Naive B cell (primary cell): ENCODE results near the gene CTXN1. TPM values are rescaled to one million over a fixed set of nuclear protein-coding genes. Genes with fewer than 3 reads are reported as not detected.

Source experiments
- ATAC-seq, 2 donors: fragments of 150-1000 bp; cut with Tn5 transposase; 2 replicates each; pipeline ENCODE4 v1.10.0; 2021; ENCODE audit warnings: low read depth in 2 of 2, mild to moderate bottlenecking in 2 of 2, moderate library complexity in 2 of 2
- DNase-seq: peaks from one replicate; pipeline ENCODE4 v3.0.0; 2022
- H3K27ac Mint-ChIP-seq, 6 donors: one replicate each; pipeline ENCODE4 v1.8.0; 2020 to 2022; ENCODE audit warnings: mild to moderate bottlenecking in 6 of 6, mixed read lengths in 6 of 6, moderate library complexity in 5 of 6, inconsistent platforms in 2 of 6
- H3K27me3 Mint-ChIP-seq, 3 donors: one replicate each; pipeline ENCODE4 v1.8.0; 2021 to 2022; ENCODE audit warnings: mixed read lengths in 3 of 3, mild to moderate bottlenecking in 1 of 3
- H3K36me3 Mint-ChIP-seq, 2 donors: one replicate each; pipeline ENCODE4 v1.8.0; 2020 to 2022; ENCODE audit warnings: mixed read lengths in 2 of 2, inconsistent platforms in 1 of 2, mild to moderate bottlenecking in 1 of 2
- H3K4me1 Mint-ChIP-seq, 3 donors: one replicate each; pipeline ENCODE4 v1.8.0; 2020 to 2022; ENCODE audit warnings: mixed read lengths in 3 of 3, inconsistent platforms in 1 of 3, mild to moderate bottlenecking in 1 of 3, moderate library complexity in 1 of 3
- H3K4me3 Mint-ChIP-seq, 8 donors: one replicate each; pipeline ENCODE4 v1.8.0; 2020 to 2022; ENCODE audit warnings: mild to moderate bottlenecking in 8 of 8, mixed read lengths in 8 of 8, moderate library complexity in 8 of 8, inconsistent platforms in 2 of 8
- H3K9me3 Mint-ChIP-seq, 7 donors: one replicate each; pipeline ENCODE4 v1.8.0; 2020 to 2022; ENCODE audit warnings: mixed read lengths in 7 of 7, mild to moderate bottlenecking in 5 of 7, inconsistent platforms in 2 of 7, moderate library complexity in 1 of 7
- polyA plus RNA-seq, 6 donors: library from polyadenylated mRNA; unstranded; fragments of 300-500 nt; fragmentation: Illumina TruSeq; gene quantifications; one replicate each; pipeline ENCODE4 v1.2.3, GENCODE V29; 2021; ENCODE audit warnings: low read depth in 6 of 6

CTXN1 gene
- not detected for polyA plus RNA-seq

DNA sequence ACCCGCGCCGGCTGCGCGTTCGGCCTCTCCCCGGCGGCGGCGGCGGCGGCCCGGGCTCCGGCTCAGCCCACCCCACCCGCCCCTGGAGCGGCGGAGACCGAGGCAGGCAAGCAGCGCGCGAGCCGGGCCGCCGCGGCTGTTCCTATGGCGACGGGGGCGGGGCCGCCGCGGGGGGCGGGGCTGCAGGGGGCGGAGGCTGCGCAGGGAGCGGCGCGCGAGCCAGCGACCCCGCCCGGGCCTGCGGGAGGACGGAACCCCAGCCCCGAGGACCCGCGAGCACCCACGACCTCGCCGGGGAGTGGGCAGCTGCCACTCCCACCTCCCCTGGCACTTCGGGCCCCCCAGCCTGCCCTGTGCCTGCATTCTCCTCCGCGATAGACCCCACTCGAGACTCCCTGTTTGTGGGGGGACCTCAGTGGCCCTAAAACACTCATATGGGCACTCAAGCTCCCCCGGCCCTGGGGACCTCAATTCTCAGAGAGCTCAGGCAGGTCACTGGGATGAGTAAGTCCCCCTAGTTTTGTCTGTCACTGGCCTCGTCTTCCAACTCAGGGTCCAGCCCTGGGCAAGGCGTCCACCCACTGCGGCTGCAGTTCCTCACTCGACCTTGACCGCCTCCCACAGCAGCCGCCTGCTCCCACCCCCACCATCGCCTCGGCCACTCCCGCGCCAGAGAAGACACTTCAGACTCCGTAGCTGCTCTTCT lies at the start of gene CTXN1:
TSS of gene CTXN1 (minus strand) at position 115 of the 706 bp plus-strand sequence. CDS start 597 bp downstream, outside the sequence.
- no peaks in the 10 kb centered on the region for H3K36me3 Mint-ChIP-seq
- H3K27ac Mint-ChIP-seq, result peak within 1 kb of the TSS in 3 of 6 donors; percentile 26 to 85 (median 69)
- DNase-seq, result peak; percentile 70
- peaks cover 19 to 26% (median 23%) of the 10 kb centered on the region in 3 donors for H3K4me1 Mint-ChIP-seq
- H3K4me3 Mint-ChIP-seq, result peak within 1 kb of the TSS; percentile 73 to 91 (median 83)
- ATAC-seq, result peak; percentile 61 to 62
- H3K9me3 Mint-ChIP-seq, result no peaks in the 10 kb centered on the region
- no peaks in the 10 kb centered on the region for H3K27me3 Mint-ChIP-seq

DNA sequence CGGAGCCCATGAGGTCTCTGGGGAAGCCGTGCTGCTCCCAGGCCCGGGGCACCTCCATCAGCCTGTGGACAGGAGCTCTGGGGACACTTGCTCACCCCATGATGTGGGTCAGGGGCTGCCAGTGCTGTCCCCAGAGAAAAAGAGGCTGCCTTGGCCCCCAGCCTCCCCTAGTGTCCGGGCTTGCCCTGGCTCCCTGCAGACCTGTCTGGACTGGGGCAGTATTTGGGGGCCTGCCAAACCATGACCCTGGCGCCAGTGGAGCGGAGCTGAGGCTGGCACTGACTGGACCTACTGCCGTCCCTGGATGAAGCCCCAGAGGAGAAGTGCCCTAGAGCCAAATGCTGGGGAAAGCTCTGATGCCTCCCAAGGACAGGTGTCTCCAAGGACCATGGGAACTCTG lies 49.1 kb upstream of the CTXN1 start:
- no peaks in the 10 kb centered on the region for H3K27me3 Mint-ChIP-seq
- no peak overlapping the region for H3K27ac Mint-ChIP-seq
- H3K4me3 Mint-ChIP-seq, result no peak overlapping the region
- H3K36me3 Mint-ChIP-seq, result no peaks in the 10 kb centered on the region
- no peak for DNase-seq
- H3K4me1 Mint-ChIP-seq, result no peaks in the 10 kb centered on the region
- H3K9me3 Mint-ChIP-seq, result no peaks in the 10 kb centered on the region
- ATAC-seq, result no peak

DNA sequence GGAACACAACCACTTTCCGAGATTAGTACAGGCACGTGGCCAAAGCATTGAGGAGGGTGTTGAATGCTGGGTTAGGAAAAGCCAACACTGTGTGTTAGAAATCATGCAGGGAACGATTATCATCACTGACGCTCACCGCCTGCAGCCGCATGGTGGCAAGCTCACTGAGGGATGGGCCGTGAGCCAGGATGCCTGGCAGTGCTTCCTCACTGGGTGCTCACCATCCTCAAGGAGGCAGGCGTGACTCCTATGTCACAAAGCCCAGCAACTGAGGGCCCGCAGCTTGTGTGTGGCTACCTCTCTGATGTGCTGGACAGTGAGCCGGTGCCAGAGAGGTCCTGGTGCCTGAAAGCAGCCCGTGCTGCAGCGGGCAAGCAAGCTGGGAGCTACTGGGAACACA lies 47.9 kb upstream of the CTXN1 start:
- H3K27ac Mint-ChIP-seq, result peak overlapping the region in 1 of 6 donors; percentile 54
- no peaks in the 10 kb centered on the region for H3K27me3 Mint-ChIP-seq
- DNase-seq, result no peak
- no peak overlapping the region for H3K4me3 Mint-ChIP-seq
- no peak for ATAC-seq
- no peaks in the 10 kb centered on the region for H3K4me1 Mint-ChIP-seq
- no peaks in the 10 kb centered on the region for H3K9me3 Mint-ChIP-seq
- H3K36me3 Mint-ChIP-seq, result no peaks in the 10 kb centered on the region

DNA sequence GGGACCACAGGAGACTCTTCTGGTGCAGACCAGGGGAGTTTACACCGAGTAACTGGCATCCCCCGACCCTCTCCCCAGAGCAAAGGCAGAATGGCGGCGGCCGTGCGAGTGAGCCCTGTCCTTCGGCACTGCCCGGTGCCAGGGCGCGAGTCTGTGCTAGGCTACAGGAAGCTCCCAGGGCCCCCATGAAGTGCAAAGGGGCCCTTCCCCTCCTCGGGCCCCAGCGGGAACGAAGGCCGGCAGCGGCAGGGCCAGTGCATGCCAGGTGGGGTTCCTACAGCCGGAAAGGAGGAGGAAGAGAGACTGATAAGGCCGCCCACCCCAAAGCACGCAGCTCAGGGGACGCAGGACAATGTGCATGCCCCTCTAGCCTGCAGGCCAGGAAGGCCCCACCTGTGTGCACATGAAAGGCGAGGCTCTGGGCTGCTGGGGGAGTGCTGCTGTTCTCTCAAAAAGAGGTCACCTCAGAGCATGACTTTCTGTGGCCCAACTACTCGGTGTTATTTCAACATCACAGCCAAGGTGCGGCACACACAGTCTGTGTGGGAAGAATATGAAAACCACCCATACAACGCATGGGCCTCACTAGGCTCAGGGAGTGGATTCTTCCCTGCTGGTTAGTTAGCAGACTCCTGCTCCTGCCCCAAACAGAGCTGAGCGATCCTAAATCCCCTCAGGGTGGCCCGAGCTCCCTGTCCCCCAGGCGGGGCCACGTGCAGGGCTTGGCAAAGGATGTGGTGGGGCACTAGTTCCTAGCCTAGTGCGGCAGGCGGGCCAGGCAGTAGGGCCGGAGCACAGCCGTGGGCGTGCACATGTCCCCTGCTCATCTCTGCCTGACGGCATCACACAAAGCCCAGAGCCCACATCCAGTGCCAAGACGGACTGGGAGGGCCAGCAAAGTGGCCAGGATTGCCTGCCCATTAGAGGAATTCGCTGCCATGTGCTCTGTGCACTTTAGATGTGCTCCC lies 45.9 kb upstream of the CTXN1 start:
- no peak for ATAC-seq
- peaks cover 0 to 5% of the 10 kb centered on the region in 2 donors for H3K36me3 Mint-ChIP-seq

DNA sequence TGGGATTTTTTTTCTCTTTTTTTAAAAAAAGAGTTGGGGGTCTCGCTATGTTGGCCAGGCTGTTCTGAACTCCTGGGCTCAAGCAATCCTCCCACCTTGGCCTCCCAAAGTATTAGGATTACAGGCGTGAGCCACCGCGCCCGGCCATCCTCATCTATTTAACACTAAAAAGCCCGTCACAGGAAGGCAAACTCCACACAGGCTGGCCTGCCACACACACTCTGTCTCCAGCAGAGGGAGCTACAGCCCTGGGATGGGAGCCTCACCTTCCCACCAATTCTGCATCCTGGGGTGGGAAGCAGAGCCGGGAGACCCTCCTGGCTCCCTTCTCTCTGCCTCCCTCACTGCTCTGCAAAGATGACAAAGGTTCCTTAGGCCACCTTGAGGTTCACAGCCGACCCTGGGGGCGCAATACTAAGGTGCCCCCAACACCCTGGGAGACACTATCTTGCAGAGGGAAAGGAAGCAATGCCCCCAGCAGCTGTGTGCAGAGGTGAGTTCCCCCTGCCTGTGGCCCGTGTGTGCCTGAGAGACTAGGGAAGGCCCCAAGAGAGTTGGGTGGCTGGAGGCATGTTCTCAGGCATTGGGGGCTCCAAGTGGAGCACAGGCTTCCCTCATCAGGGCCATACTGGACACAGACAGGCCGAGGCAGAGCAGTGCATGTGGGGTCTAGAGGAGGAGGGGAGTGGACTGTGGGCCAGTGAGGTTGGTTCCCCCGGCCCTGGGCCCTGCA lies 44.9 kb upstream of the CTXN1 start:
- Mint-ChIP-seq H3K27ac (peak overlapping the region in 3 of 6 donors; percentile 13 to 52 (median 41)), H3K9me3 (no peaks in the 10 kb centered on the region), H3K27me3 (no peaks in the 10 kb centered on the region), H3K36me3 (peaks cover 7 to 9% of the 10 kb centered on the region in 2 donors), H3K4me1 (peaks cover 0 to 4% (median 0%) of the 10 kb centered on the region in 3 donors), H3K4me3 (no peak overlapping the region)
- ATAC-seq (no peak), DNase-seq (no peak)

More for the DNA sequence above, 45.9 kb upstream of the CTXN1 start:
- Mint-ChIP-seq H3K9me3 (no peaks in the 10 kb centered on the region), H3K27ac (no peak overlapping the region), H3K4me1 (no peaks in the 10 kb centered on the region), H3K4me3 (no peak overlapping the region), H3K27me3 (no peaks in the 10 kb centered on the region)
- no peak for DNase-seq

DNA sequence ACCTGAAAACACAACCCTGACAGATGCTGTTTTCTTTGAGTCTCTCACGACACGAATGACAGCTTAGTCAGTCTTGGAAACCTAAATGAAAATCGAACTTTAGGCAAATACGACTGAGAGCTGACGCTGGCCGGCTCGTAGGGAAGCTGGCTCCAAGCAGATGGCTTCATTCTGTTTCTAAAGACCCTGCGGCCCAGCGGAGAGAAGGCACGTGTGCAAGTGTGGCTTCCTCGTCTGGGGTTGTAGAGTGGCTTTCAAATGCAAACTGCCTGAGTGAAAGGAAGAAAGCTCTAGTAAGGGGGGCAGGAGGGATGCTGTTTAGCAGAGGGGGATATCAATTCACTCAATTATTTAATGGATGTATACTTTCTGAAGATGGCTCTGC lies 43.6 kb upstream of the CTXN1 start:
- no peaks in the 10 kb centered on the region for H3K9me3 Mint-ChIP-seq
- H3K36me3 Mint-ChIP-seq, result peaks cover 9 to 11% of the 10 kb centered on the region in 2 donors
- H3K27ac Mint-ChIP-seq, result peak overlapping the region in 1 of 6 donors; percentile 36
- peaks cover 0 to 4% (median 0%) of the 10 kb centered on the region in 3 donors for H3K4me1 Mint-ChIP-seq
- peak overlapping the region in 2 of 8 donors; percentile 2 to 10 for H3K4me3 Mint-ChIP-seq
- ATAC-seq (no peak), DNase-seq (no peak)
- no peaks in the 10 kb centered on the region for H3K27me3 Mint-ChIP-seq

DNA sequence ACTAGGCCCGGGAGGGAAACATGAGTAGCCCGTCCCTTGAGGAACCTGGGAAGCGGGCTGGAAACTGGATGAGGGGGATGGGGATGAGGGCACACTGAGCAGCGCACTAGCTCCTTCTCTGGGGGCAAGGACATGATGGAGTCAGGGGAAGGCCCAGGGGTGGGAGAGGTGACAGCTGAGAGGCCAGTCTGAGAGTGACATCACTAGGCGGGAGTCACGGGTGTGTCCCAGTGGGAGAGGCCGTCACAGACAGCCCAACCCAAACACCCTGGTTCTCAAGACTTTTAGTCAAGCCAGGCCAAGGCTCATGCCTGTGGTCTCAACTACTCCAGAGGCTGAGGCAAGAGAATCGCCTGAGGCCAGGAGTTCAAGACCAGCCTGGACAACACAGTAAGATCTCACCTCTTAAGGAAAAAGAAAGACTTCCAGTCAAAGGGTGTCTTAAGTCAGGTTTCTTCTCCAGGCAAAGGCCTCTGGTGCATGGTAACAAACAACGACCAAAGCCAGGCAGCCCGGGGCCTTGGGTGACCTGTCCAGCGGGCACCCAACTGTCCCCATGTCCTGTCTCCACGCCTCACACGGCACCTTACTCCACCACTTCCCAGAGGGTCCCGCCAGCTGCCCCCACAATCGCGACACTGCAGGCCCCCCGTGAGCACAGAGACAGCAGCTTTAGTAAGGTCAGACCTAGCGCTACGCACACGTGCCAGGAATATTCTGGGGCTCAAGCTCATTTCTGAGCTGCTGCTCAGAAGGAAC lies 43.0 kb upstream of the CTXN1 start:
- H3K27ac Mint-ChIP-seq, result no peak overlapping the region
- H3K27me3 Mint-ChIP-seq, result no peaks in the 10 kb centered on the region
- peaks cover 0 to 4% (median 0%) of the 10 kb centered on the region in 3 donors for H3K4me1 Mint-ChIP-seq
- DNase-seq (no peak), ATAC-seq (no peak)
- peaks cover 9 to 11% of the 10 kb centered on the region in 2 donors for H3K36me3 Mint-ChIP-seq
- H3K4me3 Mint-ChIP-seq, result peak overlapping the region in 1 of 8 donors; percentile 10
- H3K9me3 Mint-ChIP-seq, result no peaks in the 10 kb centered on the region

DNA sequence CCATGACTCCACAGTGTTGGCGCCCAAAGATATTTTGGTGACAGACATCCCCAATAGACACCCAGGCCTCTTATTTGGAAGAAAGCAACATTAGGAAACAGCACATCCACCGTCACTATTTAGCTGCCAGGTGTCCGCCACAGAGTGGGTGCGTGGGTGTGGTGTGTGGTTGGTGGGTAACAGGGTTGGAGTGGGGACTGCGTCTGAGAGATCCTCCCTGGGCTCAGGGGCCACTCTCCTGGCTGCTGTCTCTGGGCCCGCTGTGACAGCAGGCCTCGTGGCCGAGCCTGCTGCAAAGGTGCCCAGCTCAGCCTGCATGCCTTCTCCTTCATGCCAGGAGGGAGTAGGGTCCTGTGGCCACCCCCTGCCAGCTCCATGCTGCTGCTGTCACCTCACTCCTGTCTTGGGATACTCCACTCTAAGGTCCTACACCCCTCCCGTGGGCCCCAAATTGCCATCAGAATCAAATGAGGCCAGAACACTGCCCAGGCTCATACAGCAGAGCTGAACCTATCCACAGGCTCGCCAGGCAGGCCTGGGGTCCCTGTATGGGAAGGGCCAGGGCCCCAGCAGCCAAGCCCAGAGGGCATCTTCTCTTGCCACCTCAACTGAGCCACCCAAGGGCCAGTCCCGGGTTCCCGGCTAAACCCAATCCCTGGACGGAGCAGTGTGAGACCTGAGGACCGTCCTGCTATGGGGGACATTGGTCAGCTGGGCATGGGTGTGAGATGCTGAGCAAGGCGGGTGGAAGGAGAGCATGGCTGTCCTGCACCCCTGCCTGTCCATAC lies 42.3 kb upstream of the CTXN1 start:
- Mint-ChIP-seq H3K36me3 (peaks cover 11% of the 10 kb centered on the region in 2 donors), H3K27me3 (no peaks in the 10 kb centered on the region), H3K27ac (peak overlapping the region in 1 of 6 donors; percentile 28), H3K9me3 (no peaks in the 10 kb centered on the region), H3K4me3 (no peak overlapping the region), H3K4me1 (peaks cover 0 to 4% (median 0%) of the 10 kb centered on the region in 3 donors)
- DNase-seq (no peak), ATAC-seq (no peak)

DNA sequence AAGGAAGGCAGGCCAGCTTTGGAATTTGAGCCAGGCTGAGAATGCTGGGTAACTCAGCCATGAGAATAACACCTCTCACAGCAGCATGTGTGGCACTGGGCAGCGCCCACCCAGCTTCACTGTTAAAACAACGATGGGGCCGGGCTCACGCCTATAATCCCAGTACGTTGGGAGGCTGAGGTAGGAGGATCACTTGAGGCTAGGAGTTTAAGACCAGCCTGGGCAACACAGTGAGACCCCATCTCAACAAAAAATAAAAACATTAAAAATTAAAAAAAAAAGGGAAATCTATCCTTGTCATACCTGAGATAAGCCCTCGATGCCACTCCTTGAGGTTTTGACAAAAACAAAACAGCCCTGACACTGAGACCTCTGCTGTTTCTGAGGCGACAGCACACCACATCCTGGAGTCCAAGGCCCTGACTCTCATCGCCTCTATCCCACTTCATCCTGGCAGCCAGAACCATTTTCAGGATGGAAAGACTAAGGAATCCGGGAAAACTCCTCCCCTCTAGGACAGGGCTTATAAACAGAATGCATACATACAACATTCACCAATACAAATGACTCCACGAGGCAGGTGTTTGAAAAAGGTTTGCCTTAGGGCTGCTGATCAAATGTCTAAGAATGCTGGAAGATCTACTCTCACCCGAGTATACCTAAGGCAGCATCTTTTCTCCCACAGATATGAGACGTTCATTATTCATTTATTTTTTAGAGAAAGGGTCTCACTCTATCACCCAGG lies 40.2 kb upstream of the CTXN1 start:
- peaks cover 11 to 13% of the 10 kb centered on the region in 2 donors for H3K36me3 Mint-ChIP-seq
- ATAC-seq (no peak), DNase-seq (no peak)
- no peaks in the 10 kb centered on the region for H3K27me3 Mint-ChIP-seq
- H3K4me3 Mint-ChIP-seq, result no peak overlapping the region
- no peaks in the 10 kb centered on the region for H3K9me3 Mint-ChIP-seq
- H3K27ac Mint-ChIP-seq, result no peak overlapping the region
- peaks cover 0 to 4% (median 0%) of the 10 kb centered on the region in 3 donors for H3K4me1 Mint-ChIP-seq

DNA sequence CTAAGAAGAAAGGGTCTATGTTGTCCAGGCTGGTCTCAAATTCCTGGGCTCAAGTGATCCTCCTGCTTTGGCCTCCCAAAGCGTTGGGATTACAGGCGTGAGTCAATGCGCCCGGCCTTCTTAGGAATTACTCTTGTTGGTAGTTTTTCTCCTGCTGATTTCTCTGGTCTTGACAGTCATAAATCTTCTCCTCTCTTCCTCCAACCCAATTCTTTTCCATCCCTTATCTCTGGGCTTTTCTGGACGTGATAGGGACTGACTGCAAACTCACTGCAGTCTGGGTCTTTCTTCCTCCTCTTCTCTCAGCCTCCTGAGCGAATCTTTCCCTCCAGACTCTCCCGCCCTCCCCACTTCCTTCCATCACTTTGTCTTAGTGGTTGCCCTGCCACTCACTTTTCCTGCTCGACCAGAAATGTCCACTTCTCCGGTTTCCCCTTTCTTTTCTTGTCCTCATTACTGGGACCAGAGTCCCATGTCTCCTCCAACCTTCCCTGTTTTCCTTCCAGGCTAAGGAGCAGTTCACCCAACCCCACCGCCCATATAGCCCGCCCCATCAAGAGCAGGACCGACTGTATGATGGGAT lies 39.4 kb upstream of the CTXN1 start:
- DNase-seq, result no peak
- Mint-ChIP-seq H3K27me3 (no peaks in the 10 kb centered on the region), H3K4me1 (peaks cover 0 to 4% (median 0%) of the 10 kb centered on the region in 3 donors), H3K4me3 (no peak overlapping the region), H3K36me3 (peaks cover 11 to 13% of the 10 kb centered on the region in 2 donors), H3K9me3 (no peaks in the 10 kb centered on the region), H3K27ac (peak overlapping the region in 3 of 6 donors; percentile 63 to 88 (median 80))
- ATAC-seq, result no peak

DNA sequence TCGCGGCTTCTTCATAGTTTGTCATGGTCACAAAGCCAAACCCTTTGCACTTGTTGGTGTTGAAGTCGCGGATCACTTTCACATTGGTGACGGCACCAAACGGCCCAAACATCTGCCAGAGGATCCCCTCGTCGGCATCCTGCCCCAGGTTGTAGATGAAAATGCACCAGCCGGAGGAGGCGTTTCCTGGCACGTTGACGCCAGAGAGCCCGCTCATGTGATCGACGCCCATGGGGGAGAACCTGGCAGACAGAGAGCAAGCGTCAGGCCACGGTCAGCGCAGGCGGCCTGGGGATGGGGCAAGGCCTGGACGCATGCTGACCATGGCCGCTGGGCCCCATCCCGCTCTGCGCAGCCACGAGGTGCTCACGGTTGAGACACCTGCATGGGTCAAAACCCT lies 37.6 kb upstream of the CTXN1 start:
- Mint-ChIP-seq H3K4me3 (no peak overlapping the region), H3K27me3 (no peaks in the 10 kb centered on the region), H3K9me3 (no peaks in the 10 kb centered on the region), H3K36me3 (peaks cover 11 to 13% of the 10 kb centered on the region in 2 donors), H3K27ac (no peak overlapping the region), H3K4me1 (peaks cover 0 to 4% (median 0%) of the 10 kb centered on the region in 3 donors)
- ATAC-seq, result no peak
- DNase-seq, result no peak
